Mammary epithelial cell (primary cell): ENCODE measurements around the gene FAM229A.

Experiments used
- EZH2 ChIP-seq: IDR thresholded peaks from 2 replicates; pipeline ENCODE4 v1.6.1; 2012; ENCODE audit warnings: low read length, inconsistent platforms, borderline replicate concordance
- TF ChIP-seq, protein P1 (sequence below), 2 donors: IDR thresholded peaks in 1 of 2; conservative IDR thresholded peaks in 1 of 2; 2 replicates each; pipeline ENCODE4 v1.5.1; 2011 to 2012; ENCODE audit warnings: inconsistent platforms in 2 of 2, low read length in 2 of 2, mild to moderate bottlenecking in 2 of 2, control low read depth in 1 of 2, low read depth in 1 of 2; ENCODE audit not compliant: insufficient read depth in 1 of 2; ENCODE audit errors: extremely low read depth in 1 of 2

DNA sequence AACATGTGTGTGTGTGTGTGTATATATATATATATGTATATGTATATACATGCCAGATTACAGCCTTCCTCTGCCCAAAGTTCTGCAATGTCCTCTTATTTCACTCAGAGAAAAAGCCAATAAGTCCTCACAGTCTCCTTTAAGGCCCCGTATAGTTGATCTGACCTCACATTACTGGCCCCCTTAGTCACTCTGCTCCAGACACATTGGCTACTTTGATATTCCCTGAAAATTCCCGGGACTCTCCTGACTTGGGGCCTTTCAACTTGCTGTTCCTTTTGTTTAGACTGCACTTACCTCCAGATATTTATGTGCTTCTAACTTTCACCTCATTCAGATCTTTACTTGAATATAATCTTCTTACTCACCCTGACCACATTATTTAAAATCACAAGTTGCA lies 36.1 kb upstream of the FAM229A start:
- TF ChIP-seq, protein P1, sequence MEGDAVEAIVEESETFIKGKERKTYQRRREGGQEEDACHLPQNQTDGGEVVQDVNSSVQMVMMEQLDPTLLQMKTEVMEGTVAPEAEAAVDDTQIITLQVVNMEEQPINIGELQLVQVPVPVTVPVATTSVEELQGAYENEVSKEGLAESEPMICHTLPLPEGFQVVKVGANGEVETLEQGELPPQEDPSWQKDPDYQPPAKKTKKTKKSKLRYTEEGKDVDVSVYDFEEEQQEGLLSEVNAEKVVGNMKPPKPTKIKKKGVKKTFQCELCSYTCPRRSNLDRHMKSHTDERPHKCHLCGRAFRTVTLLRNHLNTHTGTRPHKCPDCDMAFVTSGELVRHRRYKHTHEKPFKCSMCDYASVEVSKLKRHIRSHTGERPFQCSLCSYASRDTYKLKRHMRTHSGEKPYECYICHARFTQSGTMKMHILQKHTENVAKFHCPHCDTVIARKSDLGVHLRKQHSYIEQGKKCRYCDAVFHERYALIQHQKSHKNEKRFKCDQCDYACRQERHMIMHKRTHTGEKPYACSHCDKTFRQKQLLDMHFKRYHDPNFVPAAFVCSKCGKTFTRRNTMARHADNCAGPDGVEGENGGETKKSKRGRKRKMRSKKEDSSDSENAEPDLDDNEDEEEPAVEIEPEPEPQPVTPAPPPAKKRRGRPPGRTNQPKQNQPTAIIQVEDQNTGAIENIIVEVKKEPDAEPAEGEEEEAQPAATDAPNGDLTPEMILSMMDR (conservative IDR thresholded peaks at IDR 0.05 in 1 of 2, IDR thresholded peaks at IDR 0.05 in 1 of 2; ENCODE audit: extremely low read depth in 1 of 2, insufficient read depth in 1 of 2, low read depth in 1 of 2, low read length in 2 of 2), result no peak
- no peak for TF ChIP-seq EZH2
